Brain pericyte (primary cell): ENCODE results near the gene NEO1.
"Not testable (repeated sequence)": the region's sequence is repeated elsewhere in the genome, so short reads cannot be mapped to it uniquely, and the experiment has no call there.

Source experiments
- DNase-seq: peaks from one replicate; pipeline ENCODE4 v3.0.0-alpha.2; 2012; ENCODE audit warnings: low read depth, low spot score

The NEO1 gene

GRCh38 chr15:73300286-73300685 is 248.0 kb downstream of the NEO1 start:
- not testable (repeated sequence) for DNase-seq

GRCh38 chr15:73303636-73304035 is 251.4 kb downstream of the NEO1 start:
- no peak for DNase-seq

- no peak for DNase-seq
These were observed 253.3 kb downstream of the NEO1 start for GRCh38 chr15:73305331-73306211.

GRCh38 chr15:73308305-73308704 is 256.0 kb downstream of the NEO1 start:
- DNase-seq: no peak

DNA sequence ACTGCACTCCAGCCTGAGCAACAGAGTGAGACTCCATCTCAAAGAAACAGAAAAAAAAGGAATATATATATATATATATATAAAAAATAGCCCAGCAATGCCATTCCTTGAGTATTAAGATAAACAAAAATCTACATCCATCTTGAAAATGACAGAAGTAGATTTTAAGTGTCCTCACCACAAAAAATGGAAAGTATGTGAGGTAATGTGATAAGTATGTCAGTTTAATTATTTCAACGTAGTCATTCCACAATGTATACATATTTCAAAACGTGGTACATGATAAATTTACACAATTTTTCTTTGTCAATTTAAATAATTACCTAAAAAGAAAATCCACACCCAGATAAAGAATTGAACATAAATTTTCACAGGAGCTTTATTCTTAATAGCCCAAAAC is 261.6 kb downstream of the NEO1 start:
- DNase-seq: no peak

- no peak for DNase-seq
These were observed 265.6 kb downstream of the NEO1 start for GRCh38 chr15:73317651-73318462.

DNA sequence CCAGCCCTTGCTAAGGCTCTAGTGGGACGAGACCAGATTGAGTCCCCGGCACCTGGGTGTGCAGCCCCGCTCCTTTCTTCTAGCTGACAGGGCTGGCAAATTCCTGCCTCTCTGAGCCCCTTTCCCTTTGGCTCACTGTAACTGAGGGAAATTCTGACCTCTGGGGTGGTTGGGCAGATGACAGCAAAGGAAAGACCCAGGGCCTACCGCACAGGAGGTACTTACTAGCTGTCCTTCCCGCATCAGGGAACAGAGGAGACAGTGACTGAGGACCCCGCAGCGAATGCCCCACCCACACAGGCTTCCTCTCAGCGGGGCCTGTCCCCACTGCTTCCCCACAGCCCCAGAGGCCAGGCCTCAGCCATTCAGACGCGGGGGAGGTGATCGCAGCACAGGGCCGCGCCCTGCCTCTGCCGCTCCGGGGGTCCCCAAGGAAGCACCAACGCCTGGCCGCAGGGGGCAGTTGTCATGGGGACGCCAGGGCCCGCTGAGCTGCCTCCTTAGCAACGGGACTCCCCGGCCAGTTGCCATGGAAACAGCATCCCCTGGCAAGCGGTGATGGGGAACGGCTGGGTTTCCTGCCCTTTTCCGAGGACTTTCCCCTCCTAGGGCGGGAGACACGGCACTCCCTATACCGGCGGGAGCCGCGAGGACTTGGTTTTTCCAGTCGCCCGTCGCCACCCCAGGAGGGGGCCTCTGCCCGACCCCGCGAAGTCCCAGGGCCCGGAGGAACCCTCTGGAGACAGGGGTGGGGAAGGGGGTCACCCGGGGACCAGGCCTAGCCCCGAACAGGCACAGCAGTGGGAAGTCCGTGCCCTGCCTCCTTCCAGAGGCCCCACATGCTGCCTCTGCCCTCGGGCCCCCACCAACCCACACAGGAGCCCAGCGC is 266.4 kb downstream of the NEO1 start:
- DNase-seq: no peak

- DNase-seq: no peak
These were observed 267.4 kb downstream of the NEO1 start for GRCh38 chr15:73319460-73320245.

DNA sequence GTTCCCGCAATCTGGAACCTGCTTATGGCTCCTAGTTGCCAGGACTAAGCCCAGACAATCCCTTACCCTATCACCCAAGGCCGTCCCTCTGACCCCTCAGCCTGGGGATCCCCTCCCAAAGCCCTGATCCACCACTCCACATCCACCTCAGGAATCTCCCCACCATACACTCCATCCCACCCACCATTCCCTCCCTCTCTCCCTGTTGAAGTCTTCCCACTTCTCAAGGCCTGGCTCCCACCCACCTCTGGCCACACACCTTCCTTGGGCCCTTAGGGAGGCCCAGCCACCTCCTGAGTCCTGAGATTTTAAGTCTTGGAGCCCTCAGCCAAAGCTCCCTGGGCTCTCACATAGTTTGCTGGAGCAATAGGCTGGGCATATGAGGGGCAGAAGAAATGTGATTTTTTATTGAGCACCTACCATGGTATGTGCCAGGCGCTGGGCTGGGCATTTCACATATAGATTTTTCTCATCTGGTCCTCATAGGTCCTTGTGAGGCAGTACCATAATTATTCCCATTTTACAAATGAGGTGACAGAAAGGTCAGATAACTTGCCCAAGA is 268.4 kb downstream of the NEO1 start:
- no peak for DNase-seq

GRCh38 chr15:73321496-73322450 is 269.5 kb downstream of the NEO1 start:
- DNase-seq: no peak

DNA sequence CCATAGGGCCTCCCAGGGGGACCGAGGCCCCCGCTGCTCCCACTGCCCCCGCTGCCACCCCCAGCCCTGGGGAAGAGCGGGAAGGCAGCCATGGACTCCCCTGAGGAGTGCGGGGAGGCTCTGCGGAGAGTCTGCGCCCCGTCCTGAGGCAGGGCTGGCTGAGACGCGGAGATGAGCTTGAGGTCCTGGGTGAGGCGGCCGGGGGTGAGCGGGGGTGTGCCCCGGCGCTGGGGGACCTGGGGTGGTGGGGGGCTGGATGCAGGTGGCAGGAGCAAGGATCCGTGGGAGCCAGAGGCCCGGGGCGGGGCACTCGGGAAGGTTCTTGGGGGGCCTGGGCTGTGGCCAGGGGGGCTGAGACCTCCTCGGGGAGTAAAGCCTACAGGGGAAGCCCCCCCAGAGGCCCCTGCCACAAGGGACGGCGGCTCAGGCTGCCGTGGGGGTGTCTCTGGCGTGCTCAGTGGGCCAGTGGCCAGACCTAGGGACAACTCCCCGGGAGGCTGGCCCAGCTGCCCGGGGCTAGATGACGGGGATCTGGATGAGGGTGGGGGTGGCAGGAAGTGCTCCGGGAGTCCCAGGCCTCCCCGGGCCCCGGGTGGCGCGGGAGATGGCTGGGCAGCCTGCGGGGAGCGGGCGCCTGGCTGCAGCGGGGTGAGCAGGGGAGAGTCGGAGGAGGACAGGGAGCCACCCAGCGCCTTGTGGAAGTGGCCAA is 270.6 kb downstream of the NEO1 start:
- no peak for DNase-seq

DNA sequence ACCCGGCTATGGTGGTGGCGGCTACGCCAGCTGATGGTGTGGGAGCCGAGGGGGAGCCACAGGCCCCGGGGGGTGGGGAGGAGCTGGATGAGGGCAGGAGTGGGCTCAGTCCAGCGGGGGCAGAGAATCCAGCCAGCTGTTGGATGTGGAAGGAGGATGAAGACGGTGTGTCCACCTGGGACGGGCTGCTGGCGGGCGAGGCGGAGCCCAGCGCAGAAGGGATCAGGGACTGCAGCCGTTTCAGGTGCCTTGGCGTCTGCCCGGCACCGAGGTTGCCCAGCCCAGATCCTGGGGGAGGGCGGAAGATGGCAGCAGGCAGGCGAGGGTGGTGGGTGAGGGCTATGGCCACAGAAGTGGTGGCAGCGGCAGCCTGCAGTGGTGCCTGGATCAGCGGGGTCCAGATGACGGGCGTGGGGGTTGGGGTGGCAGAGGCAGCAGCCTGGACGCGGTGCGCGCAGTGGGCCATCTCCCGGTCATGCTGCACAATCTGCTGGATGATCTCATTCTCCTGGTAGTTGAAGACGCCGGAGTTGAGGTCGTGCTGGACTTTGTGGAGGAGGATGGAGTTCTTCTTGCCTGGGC is 271.2 kb downstream of the NEO1 start:
- DNase-seq: no peak

DNA sequence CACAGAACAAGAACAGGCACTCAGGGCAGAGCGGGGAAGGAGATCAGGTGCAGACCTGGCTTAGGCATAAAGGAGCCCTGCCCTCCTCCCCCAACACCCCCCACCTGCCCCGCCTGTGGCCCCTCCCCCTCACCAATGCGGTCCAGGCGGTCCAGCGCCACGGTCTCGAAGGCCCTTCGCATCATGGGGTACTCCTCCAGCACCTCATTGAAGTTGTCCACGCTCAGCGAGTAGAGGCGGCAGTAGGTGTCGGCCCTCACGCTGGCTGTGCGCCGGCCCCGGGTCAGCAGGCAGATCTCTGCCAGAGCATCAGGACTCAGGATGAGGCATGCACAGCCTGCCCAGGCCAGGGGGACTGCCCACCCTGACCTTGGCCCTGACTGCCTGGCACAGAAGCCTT is 271.7 kb downstream of the NEO1 start:
- DNase-seq: no peak

GRCh38 chr15:73324496-73325170 is 272.4 kb downstream of the NEO1 start:
- no peak for DNase-seq

DNA sequence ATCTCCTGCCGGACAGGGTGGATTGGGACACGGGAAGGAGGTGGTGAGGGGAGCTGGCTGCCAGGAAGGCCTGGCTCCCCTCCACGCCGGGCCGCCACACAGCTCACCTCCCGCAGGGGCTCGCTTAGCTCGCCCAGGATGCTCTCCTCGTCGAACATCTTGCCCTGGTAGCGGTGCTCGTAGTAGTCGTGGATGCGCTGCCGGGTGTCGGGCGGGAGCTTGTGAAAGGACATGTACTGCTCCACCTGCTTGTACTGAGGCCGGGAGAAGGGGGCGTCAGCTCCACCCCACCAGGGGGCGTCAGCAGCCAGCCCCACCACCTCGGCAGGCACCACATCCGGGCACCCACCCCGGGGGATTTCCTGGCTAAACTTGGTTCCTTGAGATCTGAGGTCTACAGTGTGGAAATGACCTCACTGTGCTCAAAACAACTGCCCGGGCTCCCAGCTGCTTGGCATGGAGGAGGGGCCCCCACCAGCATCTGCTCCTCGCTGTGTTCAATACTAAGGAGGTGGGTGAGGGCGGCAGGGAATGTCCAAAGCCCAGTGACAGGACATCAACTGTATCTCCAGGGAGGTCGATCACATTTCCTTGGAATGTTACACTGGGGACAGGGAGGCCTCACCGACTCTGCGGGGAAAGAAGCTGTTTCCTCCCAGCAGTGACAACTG is 273.1 kb downstream of the NEO1 start:
- no peak for DNase-seq

- no peak for DNase-seq
These were observed 273.9 kb downstream of the NEO1 start for GRCh38 chr15:73326157-73326556.

DNA sequence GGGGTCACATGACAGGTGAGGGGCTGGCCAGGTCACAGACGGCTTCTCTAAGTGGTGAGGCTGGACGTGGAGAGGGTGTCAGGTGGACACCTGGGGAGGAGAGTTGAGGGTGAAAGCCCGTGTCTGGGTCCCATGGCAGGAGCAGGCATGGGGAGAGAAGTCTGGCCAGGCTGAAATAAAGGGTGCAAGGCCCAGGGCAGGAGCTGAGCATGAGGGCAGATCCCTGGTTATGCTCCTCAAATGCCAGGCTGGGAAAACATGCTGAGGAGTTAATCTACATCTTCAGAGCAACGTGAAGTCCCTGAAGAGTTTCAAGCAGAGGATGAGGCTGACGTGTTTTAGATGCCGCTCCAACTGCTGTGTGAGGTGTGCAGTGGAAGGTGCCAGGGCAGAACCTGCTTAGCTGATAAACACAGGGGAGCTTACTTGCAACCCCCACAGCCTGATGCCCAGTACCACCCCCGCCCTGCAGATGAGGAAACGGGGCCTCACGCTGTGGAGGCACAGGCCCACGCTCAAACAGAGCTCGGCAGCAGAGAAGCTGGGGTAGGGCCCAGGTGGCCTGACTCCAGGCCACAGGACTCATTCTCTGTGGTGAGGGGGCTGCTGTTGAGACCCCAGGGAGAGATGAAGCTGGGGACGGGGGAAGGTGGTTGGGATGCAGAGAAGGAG is 276.0 kb downstream of the NEO1 start:
- no peak for DNase-seq
